ENCODE results near the gene MED13. TPM values are rescaled to one million over a fixed set of nuclear protein-coding genes. Genes with fewer than 3 reads are reported as not detected.
A peak's percentile ranks its signal among the peaks of the same experiment; 100 is the strongest.

Gene MED13
- total RNA-seq, 1 donor from 2014 or later, result 83.7 TPM

- Mint-ChIP-seq H3K27ac (no peak overlapping the region), H3K4me3 (ENCODE audit: low read depth) (no peak overlapping the region), H3K4me1 (ENCODE audit: low read depth) (no peaks in the 10 kb centered on the region), H3K27me3 (no peaks in the 10 kb centered on the region), H3K9me3 (ENCODE audit: low read depth) (no peaks in the 10 kb centered on the region), H3K36me3 (ENCODE audit: insufficient read depth) (peaks cover 27% of the 10 kb centered on the region)
- DNase-seq (ENCODE audit: low spot score, unreplicated experiment), result no peak
- no peak for TF ChIP-seq CTCF (IDR thresholded peaks at IDR 0.05; ENCODE audit: unreplicated experiment)
Observed at GRCh38 chr17:61984821-61985220, 80.3 kb downstream of the MED13 start.

- peaks cover 31% of the 10 kb centered on the region for H3K36me3 Mint-ChIP-seq (ENCODE audit: insufficient read depth)
- TF ChIP-seq CTCF (IDR thresholded peaks at IDR 0.05; ENCODE audit: unreplicated experiment), result no peak
- H3K27me3 Mint-ChIP-seq, result no peaks in the 10 kb centered on the region
- H3K4me3 Mint-ChIP-seq (ENCODE audit: low read depth), result no peak overlapping the region
- no peaks in the 10 kb centered on the region for H3K9me3 Mint-ChIP-seq (ENCODE audit: low read depth)
- H3K4me1 Mint-ChIP-seq (ENCODE audit: low read depth), result no peaks in the 10 kb centered on the region
- DNase-seq (ENCODE audit: low spot score, unreplicated experiment), result no peak
- no peak overlapping the region for H3K27ac Mint-ChIP-seq
Observed at GRCh38 chr17:61981323-61981722, 83.8 kb downstream of the MED13 start.

- DNase-seq (ENCODE audit: low spot score, unreplicated experiment), result no peak
- no peaks in the 10 kb centered on the region for H3K9me3 Mint-ChIP-seq (ENCODE audit: low read depth)
- TF ChIP-seq CTCF (IDR thresholded peaks at IDR 0.05; ENCODE audit: unreplicated experiment), result no peak
- H3K4me3 Mint-ChIP-seq (ENCODE audit: low read depth), result no peak overlapping the region
- peak overlapping the region; percentile 42 for H3K27ac Mint-ChIP-seq
- peaks cover 34% of the 10 kb centered on the region for H3K36me3 Mint-ChIP-seq (ENCODE audit: insufficient read depth)
- no peaks in the 10 kb centered on the region for H3K27me3 Mint-ChIP-seq
- no peaks in the 10 kb centered on the region for H3K4me1 Mint-ChIP-seq (ENCODE audit: low read depth)
Observed at GRCh38 chr17:61980535-61980934, 84.5 kb downstream of the MED13 start.

- H3K27me3 Mint-ChIP-seq, result no peaks in the 10 kb centered on the region
- H3K4me1 Mint-ChIP-seq (ENCODE audit: low read depth), result no peaks in the 10 kb centered on the region
- DNase-seq (ENCODE audit: low spot score, unreplicated experiment), result no peak
- H3K27ac Mint-ChIP-seq, result peak overlapping the region; percentile 58
- H3K36me3 Mint-ChIP-seq (ENCODE audit: insufficient read depth), result peaks cover 21% of the 10 kb centered on the region
- no peak overlapping the region for H3K4me3 Mint-ChIP-seq (ENCODE audit: low read depth)
- no peak for TF ChIP-seq CTCF (IDR thresholded peaks at IDR 0.05; ENCODE audit: unreplicated experiment)
- H3K9me3 Mint-ChIP-seq (ENCODE audit: low read depth), result no peaks in the 10 kb centered on the region
Observed at GRCh38 chr17:61974115-61974514, 91.0 kb downstream of the MED13 start.

GRCh38 chr17:61972311-61972710 lies 92.8 kb downstream of the MED13 start:
- Mint-ChIP-seq H3K27ac (no peak overlapping the region), H3K4me3 (ENCODE audit: low read depth) (no peak overlapping the region)

More at GRCh38 chr17:61972311-61972710, 92.8 kb downstream of the MED13 start:
- Mint-ChIP-seq H3K4me1 (ENCODE audit: low read depth) (no peaks in the 10 kb centered on the region), H3K9me3 (ENCODE audit: low read depth) (no peaks in the 10 kb centered on the region), H3K27me3 (no peaks in the 10 kb centered on the region), H3K36me3 (ENCODE audit: insufficient read depth) (peaks cover 21% of the 10 kb centered on the region)
- TF ChIP-seq CTCF (IDR thresholded peaks at IDR 0.05; ENCODE audit: unreplicated experiment), result no peak
- DNase-seq (ENCODE audit: low spot score, unreplicated experiment), result no peak
